Hematopoietic multipotent progenitor cell treated with erythropoietin and hydrocortisone succinate and interleukin-3 and kit ligand, for 17 days (in vitro differentiated cells): ENCODE results near the gene RYR3.

Source experiments
- DNase-seq: peaks from one replicate; pipeline ENCODE4 v3.0.0-alpha.2; 2015; ENCODE audit warnings: low spot score

Gene RYR3

DNA sequence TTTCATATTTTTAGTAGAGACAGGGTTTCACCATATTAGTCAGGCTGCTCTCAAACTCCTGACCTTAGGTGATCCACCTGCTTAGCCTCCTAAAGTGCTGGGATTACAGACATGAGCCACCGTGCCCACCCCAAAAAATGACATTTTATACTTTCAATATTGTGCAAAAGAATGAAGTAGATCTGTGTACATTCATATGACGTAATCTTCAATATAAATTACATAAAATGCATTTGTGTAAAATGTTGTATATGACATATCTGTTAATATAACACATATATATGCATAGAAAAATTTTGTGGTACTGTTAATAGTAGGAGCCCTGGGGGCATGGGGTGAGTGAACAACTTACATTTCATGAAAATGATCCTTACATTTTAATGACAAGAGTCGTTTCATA is 71.7 kb downstream of the RYR3 start:
- no peak for DNase-seq

GRCh38 chr15:33384307-33384706 is 73.5 kb downstream of the RYR3 start:
- no peak for DNase-seq

- DNase-seq = no peak
These were observed 81.7 kb downstream of the RYR3 start for GRCh38 chr15:33392453-33392852.

DNA sequence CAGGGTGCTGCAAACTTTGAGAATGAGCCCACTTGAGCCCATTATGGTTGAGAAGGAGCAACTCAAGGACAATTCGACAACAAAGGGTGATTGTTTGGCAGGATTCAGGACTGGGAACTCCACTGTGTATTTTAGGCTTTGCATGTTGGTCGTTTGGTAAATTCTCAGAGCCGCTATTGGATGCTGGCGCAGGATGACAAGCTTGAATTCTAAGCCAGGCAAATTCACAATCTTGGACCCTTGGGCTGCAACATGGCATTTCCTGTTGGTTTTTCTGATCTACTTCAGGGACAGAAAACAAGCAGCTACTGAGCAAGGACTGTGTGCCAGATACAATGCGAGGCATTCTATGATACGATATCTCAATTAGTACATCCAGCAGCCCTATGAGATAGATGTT is 82.8 kb downstream of the RYR3 start:
- no peak for DNase-seq

GRCh38 chr15:33395321-33395720 is 84.6 kb downstream of the RYR3 start:
- no peak for DNase-seq

DNA sequence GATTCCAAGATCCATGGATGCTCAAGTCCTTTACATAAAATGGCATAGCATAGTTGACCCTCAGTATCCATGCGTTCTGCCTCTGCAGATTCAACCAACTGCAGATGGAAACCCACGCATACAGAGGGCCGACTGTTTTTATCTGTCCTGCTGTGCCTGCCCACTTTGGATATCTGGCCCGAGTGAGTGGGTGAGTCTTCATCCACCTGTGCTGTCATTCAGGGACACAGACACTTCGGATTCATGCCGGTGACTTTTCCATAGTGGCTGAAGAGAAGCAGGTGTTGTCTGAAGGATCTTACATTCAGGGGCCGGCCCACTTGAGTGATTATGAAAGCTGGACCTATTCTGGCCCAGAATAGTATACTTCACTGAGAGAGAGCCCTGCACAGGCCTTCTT is 85.1 kb downstream of the RYR3 start:
- no peak for DNase-seq

- no peak for DNase-seq
These were observed 85.7 kb downstream of the RYR3 start for GRCh38 chr15:33396475-33396874.

- DNase-seq = no peak
These were observed 87.8 kb downstream of the RYR3 start for GRCh38 chr15:33398555-33398954.

GRCh38 chr15:33400941-33401340 is 90.2 kb downstream of the RYR3 start:
- DNase-seq = no peak

DNA sequence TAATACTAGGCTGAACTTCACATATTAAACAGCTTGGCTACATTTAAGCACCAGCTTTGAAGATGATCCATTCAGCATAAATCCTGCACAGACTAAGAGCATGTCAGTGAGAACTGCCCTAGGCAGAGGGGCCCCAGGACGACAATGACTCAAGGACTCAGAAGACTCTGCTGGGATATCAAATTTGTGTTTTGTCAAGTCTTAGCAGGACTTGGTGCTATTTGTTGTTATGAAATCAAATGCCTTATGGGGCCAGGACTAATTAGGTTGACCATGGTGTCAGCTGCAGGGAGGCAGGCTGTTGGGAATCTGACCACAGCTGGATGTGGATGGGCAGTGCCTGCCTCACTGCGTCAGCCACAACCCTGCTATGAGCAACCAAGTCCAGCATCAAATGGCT is 91.8 kb downstream of the RYR3 start:
- DNase-seq = no peak

DNA sequence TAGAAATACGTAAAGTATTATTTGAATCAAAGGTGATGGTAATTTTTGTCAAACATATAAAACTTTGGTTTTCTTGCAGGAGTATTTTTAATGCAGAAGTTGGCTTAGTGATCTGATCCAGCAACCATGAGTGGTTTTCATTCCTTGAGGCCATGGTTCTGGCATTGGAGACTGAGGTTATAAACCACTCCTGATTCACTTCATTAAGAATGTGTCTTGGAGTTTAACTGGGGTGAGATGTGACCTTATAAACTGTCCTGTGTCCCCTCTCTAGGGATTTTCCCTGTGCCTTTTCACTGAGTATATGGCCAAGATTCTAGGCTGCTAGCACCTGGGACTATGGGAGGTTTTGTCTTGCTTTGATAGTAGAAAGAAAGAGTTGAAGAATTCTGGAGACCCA is 94.3 kb downstream of the RYR3 start:
- DNase-seq = no peak

DNA sequence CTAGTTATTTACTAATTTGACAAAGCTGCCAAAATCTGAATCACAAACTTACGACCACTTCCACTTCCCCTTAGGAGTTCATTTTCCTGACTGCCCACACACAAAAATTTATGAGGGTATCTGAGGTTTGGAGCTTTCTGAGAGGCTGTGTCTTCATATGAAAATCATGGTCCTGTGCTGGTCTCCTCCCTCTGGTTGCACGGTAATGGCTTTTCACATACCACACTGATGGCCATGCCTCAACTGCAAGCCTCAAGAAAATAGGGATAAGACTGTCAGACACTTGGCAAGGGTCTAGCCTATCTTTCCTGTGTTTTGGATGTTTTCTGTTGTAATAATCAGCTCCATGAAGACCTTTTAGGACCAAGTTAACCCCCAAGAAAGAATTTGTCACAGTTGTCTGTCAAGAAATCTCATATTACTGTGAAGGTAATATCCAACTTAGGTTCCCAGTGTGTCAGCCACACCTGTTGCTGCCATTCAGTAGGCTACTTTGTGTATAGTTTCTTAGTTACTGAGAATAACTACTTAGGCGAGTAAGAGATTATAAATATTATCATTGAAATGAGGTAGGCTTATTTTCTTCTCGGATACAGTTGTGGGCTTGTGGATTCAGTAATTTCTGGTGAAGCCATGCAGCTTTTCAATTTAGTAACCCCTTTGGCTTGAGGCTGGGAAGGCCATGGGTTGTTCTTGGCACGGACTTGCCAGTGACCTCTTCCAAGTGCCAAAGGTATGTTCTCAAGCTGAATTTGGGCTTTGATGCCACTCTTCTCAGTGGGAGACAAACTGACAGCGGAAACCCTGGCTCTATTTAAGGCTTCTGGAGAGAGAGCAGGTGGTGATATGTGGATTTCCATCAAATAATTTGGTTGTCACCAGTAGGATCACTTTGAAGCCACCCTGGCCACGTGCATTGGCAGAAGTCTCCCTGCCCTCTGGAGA is 101.1 kb downstream of the RYR3 start:
- DNase-seq = no peak

DNA sequence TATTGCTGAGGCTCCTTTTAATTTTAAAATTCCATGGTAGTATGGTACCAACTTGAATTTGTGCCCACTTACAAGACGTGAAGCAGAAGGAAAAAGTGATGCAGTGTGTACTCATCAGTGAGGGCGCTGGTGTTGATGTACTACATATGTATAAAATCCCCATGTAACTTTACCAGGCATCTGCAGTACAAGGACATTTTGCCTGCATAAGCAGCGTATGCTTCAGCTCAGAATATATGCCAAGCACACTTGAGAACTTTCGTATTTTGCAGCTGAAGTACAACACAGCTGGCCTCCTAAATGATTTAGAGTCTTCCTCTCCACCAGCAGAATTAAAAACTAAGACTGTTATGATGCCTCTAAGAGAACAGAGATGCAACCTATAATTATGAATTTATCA is 108.9 kb downstream of the RYR3 start:
- no peak for DNase-seq

DNA sequence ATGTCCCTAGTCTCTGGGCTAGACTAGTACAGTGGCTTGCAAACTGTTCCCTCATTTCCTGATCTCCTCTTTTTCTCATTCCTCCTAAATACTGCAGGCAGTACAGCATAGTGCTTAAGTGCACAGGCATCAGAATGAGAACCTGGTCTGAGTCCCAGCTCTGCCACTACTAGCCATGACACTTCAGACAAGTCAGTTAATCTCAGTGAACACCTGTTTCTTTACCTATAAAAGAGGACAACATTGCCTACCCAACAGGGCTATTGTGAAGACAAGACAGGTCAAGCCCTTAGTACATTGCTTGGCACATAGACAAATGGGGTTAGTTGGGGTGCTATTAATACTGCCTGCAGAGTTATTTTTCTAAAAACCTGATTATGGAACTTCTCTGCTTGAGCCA is 113.3 kb downstream of the RYR3 start:
- DNase-seq = no peak

DNA sequence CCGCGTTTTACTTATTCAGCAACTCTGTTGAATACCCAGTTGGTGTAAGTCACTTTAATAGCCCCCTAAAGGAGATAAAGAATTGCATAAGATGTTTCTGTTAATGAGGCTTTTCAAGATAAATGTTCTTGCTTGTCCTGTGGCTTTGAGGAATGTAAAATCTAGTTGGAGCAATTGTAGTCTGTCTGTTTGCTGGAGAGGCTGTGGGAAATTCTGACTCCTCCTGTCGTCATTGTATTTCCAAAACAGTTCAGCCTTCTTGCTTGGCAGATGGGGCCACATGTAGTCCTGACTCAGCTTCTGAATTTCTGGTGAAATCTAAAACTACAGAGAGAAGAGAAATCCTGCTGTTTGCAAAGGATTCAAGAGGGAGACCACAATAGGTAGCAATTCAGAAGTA is 114.4 kb downstream of the RYR3 start:
- DNase-seq = no peak

- DNase-seq = no peak
These were observed 119.8 kb downstream of the RYR3 start for GRCh38 chr15:33430577-33430976.

DNA sequence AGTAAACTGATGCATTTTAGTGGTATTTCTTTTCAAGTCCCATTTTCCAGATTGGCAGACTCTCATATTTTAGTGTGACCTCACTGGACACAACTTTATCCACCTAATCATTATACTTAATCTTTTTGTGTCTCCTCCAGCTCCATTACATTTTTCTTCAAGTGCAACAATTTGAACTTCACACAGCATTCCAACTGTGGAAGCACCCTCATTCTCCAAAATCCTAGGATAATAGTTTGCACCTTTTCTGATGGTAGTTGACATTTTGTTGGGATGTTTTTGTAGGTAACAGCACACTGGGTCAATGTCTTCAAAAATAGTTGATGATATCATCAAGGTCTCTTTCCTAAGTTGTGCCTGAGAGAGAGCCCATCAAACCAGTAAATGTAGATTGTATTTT is 123.1 kb downstream of the RYR3 start:
- DNase-seq = no peak

DNA sequence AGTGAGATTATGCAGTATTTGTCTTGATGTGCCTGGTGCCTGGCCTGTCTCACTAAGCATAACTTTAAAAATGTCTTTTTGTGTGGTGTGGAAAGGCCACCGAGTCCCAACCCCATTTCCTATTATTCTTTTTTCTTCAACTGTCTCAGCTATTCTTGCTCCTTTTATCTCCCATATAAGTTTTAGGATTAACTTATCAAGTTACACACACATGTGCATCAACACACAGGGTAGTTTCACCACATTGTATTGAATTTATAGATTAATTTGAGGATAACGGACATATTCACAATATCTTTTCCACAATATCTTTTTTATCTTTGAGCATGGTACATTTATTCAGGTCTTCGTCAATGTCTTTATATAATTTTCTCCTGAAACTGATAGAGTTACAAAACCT is 127.6 kb downstream of the RYR3 start:
- no peak for DNase-seq

- DNase-seq = peak; percentile 21
These were observed 130.1 kb downstream of the RYR3 start for GRCh38 chr15:33440900-33441299.

GRCh38 chr15:33442449-33442848 is 131.7 kb downstream of the RYR3 start:
- DNase-seq = peak; percentile 65

- peak; percentile 41 for DNase-seq
These were observed 132.9 kb downstream of the RYR3 start for GRCh38 chr15:33443708-33444107.

DNA sequence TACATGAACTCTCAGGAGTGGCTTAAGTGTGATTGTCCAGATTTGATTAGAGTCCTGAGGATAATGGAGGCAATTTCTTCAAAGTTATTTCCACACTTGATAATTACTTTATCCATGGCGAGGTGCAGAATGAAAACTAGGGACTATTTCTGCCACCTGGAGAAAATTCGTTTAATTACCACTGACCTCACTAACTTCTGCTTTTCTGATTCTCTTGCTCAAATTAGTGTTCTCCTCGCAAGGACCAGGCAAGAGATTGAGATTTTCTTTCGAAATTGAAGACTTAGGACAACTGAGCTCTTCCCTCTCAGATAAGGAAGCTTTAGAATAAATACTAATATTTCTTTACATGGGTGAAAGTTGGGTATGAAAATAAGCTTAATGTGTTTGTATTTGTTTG is 135.2 kb downstream of the RYR3 start:
- DNase-seq = no peak

GRCh38 chr15:33448151-33448550 is 137.4 kb downstream of the RYR3 start:
- no peak for DNase-seq

DNA sequence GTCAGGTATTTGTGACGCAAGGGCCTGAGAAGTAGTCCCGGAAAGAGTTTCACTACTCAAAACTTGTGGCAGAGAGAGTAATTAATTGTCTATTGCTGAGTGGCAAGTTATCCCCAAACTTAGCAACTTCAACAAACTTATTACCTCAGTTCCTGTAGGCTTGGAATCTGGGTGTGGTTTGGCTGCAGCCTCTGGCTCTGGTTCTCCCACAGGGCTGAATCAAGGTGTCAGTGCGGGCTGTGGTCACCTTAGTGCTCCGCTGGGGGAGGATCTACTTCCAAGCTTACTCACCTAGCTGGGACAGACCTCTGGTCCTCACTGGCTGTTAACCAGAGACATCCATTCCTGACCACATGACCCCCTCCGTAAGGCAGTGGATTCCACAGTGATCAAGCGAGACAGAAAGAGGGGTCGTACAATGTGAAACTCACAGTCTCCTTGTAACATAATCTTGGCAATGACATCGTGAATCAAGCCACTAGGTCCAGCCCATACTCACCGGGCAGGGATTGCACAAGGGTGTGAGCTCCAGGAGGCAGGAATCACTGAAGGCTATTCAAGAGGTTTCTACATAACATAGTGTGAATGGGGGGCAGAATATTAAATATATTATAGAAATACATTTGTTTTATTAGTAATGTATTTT is 138.3 kb downstream of the RYR3 start:
- no peak for DNase-seq
